Prostate gland (tissue), 2 donors: Measurements from ENCODE around the gene TTLL6.

Source experiments
- CTCF ChIP-seq, 4 experiments: fragments of 200-600 bp in 2 of 4; fragments of 450-650 bp in 2 of 4; sonication (generic) in 2 of 4; IDR thresholded peaks; 1 replicate in 3 of 4; 2 replicates in 1 of 4; pipeline ENCODE4 v1.5.1; 2016 to 2019; ENCODE audit warnings: antibody characterized with exemption in 4 of 4, mild to moderate bottlenecking in 2 of 4, moderate library complexity in 2 of 4
- POLR2A ChIP-seq: fragments of 450-650 bp; IDR thresholded peaks from one replicate; pipeline ENCODE4 v1.6.1; 2016; ENCODE audit warnings: antibody characterized with exemption, mild to moderate bottlenecking
- POLR2AphosphoS5 ChIP-seq: sonication (generic); formaldehyde crosslinking; IDR thresholded peaks from one replicate; pipeline ENCODE4 v1.6.1; 2017; ENCODE audit warnings: antibody characterized with exemption

GRCh38 chr17:48760411-48760810 is 56.6 kb downstream of the TTLL6 start:
- TF ChIP-seq CTCF (IDR thresholded peaks at IDR 0.05) (no peak), POLR2A (peak; percentile 42), POLR2AphosphoS5 (peak; percentile 70)
